ENCODE results near the gene CPB1. TPM values are rescaled to one million over a fixed set of nuclear protein-coding genes. Genes with fewer than 3 reads are reported as not detected.

Gene CPB1
- total and polyA plus RNA-seq, 10 of the 15 experiments (the other 5 are each of a cell fraction or from before 2014, with no cell fraction given) = 4.8 TPM; not detected in 9

- WGBS (ENCODE audit: insufficient coverage, insufficient replicate concordance, low lambda C conversion rate, missing lambda C conversion rate) = 28% methylated on average over 4 of the region's 4 CpGs
- ChIA-PET SMC1A (ENCODE audit: uncharacterized antibody, unreplicated experiment) (interaction anchor here (0.6 kb wide), 1 partner anchor 53 kb away, joined by 3 read pairs; no protein-coding TSS in a partner anchor), POLR2A (no interaction called here), RAD21 (ENCODE audit: unreplicated experiment) (no interaction called here), CTCF (interaction anchor here (0.7 kb wide), 1 partner anchor 130 kb away, joined by 3 read pairs; no protein-coding TSS in a partner anchor)
- no peaks in the 10 kb centered on the region for H3K36me3 ChIP-seq (ENCODE audit: control insufficient read depth in 2 of 2, insufficient read depth in 2 of 2, low read length in 1 of 2)
- no peak overlapping the region for H3K27ac ChIP-seq (ENCODE audit: control insufficient read depth, insufficient read depth)
- H3K79me2 ChIP-seq (ENCODE audit: control insufficient read depth, insufficient read depth, low read length) = no peaks in the 10 kb centered on the region
- ATAC-seq (no peak), DNase-seq (ENCODE audit: low read depth, low spot score) (no peak), FAIRE-seq (no peak)
- intact Hi-C loops (cut with micrococcal nuclease; ENCODE audit: unreplicated experiment) = no loop called here
- no peaks in the 10 kb centered on the region for H3K9me3 ChIP-seq (replicated peaks; ENCODE audit: control insufficient read depth, insufficient read depth, low read length)
- no peak for TF ChIP-seq ZBTB33 (IDR thresholded peaks at IDR 0.05)
- no peak for TF ChIP-seq GATAD2B (conservative IDR thresholded peaks at IDR 0.05; ENCODE audit: low read depth)
- TF ChIP-seq KAT2A (conservative IDR thresholded peaks at IDR 0.05; ENCODE audit: control insufficient read depth, low read depth, low read length) = no peak
- TF ChIP-seq SUPT20H (IDR thresholded peaks at IDR 0.05; ENCODE audit: borderline replicate concordance, control insufficient read depth, low read depth, low read length) = no peak
- no peak for TF ChIP-seq ZBED1 (IDR thresholded peaks at IDR 0.05; ENCODE audit: borderline replicate concordance)
- no peak for TF ChIP-seq HDGF (IDR thresholded peaks at IDR 0.05)
- no peak for TF ChIP-seq PAX8 (IDR thresholded peaks at IDR 0.05)
- no peak for TF ChIP-seq SP1 (IDR thresholded peaks at IDR 0.05; ENCODE audit: low read depth, low read length)
- no peak for TF ChIP-seq SUZ12 (IDR thresholded peaks at IDR 0.05; ENCODE audit: unreplicated experiment)
- TF ChIP-seq TCF12 (IDR thresholded peaks at IDR 0.05; ENCODE audit: low read depth, low read length) = no peak
- TF ChIP-seq CEBPB (IDR thresholded peaks at IDR 0.05; ENCODE audit: borderline replicate concordance in 1 of 2, low read depth in 2 of 2, low read length in 2 of 2) = no peak
- TF ChIP-seq E4F1 (IDR thresholded peaks at IDR 0.05; ENCODE audit: borderline replicate concordance, partially characterized antibody) = no peak
- TF ChIP-seq NFXL1 (IDR thresholded peaks at IDR 0.05; ENCODE audit: borderline replicate concordance) = no peak
- TF ChIP-seq PML (IDR thresholded peaks at IDR 0.05; ENCODE audit: low read length) = no peak
- TF ChIP-seq POU2F2 (IDR thresholded peaks at IDR 0.05; ENCODE audit: borderline replicate concordance, low read depth, low read length) = no peak
- TF ChIP-seq SRF (IDR thresholded peaks at IDR 0.05; ENCODE audit: low read depth in 2 of 2, low read length in 2 of 2) = no peak
- no peak for TF ChIP-seq ZNF207 (IDR thresholded peaks at IDR 0.05; ENCODE audit: borderline replicate concordance)
- TF ChIP-seq STAT1 (conservative IDR thresholded peaks at IDR 0.05) = no peak
- H3K27me3 ChIP-seq (replicated peaks in 1 of 2; ENCODE audit: control insufficient read depth in 2 of 2, insufficient read depth in 2 of 2, low read length in 1 of 2) = no peaks in the 10 kb centered on the region
- BruUV-seq (replicated peaks) = no TSS peak
- in situ Hi-C loops (cut with MboI) = no loop called here
- no peak overlapping the region for H3K9ac ChIP-seq (ENCODE audit: control insufficient read depth, insufficient read depth, low read length)
- no peak overlapping the region for H3K4me3 ChIP-seq
- no peak overlapping the region for H3K4me2 ChIP-seq (ENCODE audit: control insufficient read depth, insufficient read depth)
- no peaks in the 10 kb centered on the region for H4K20me1 ChIP-seq (ENCODE audit: control insufficient read depth, insufficient read depth)
- no peak overlapping the region for H2AFZ ChIP-seq (ENCODE audit: control insufficient read depth, low read depth, low read length)
- no peaks in the 10 kb centered on the region for H3K4me1 ChIP-seq (ENCODE audit: control insufficient read depth, insufficient read depth, low read length)
These were observed 74.6 kb downstream of the CPB1 start for GRCh38 chr3:148901987-148902791.
